ENCODE data around the gene PLEKHG4. TPM values are rescaled to one million over a fixed set of nuclear protein-coding genes. Genes with fewer than 3 reads are reported as not detected.

Gene PLEKHG4
- total RNA-seq: 16.1 and 21.1 TPM in 2 replicates

DNA sequence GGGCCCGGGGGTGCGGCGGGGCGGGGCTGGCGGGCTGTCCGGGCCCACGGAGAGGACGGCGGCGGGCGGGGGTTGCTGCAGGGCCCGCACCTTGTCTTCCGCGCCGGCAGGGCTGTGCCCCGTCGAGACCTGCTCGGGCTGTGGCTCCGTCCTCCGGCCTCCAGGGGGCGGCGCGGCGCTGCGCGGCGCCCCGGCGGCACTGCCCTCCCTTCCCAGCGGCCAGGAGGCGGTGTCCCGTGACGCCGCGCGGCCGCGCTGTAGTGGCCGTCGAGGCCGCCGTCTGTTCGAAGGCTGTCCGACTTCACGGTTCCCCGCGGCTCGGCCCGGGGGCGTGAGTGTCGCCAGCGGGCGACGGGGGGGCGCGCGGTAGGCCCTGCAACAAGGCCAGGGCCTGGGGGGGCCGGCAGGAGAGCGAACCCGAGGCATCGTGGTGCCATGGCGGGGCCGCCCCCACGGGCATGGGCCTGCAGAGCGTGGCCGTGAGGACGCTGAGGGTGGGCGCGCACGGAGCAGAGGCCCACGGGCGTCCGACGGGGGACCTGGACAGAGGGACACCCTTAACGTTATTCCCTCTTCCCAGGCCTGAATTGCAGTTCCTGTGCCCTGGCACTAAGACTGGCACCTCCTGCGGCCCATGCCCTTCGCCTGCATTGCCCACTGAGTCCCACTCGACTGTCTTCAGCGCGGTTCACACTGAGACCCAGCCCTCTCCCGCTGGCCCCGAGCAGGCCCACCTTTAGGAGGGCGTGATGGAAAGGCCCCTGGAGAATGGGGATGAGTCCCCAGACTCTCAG lies at the start of gene PLEKHG4:
TSS of gene PLEKHG4 (plus strand) at position 237 of the 794 bp plus-strand sequence. CDS start at position 750, 513 bp downstream.

GRCh38 chr16:67247192-67248072 lies 31.9 kb upstream of the PLEKHG4 start, which contains the start of gene FHOD1:
FHOD1 (minus strand) TSS chr16:67247481; CDS start chr16:67247410, 71 bp downstream.

GRCh38 chr16:67248401-67249177 lies 30.7 kb upstream of the PLEKHG4 start, which contains the start of gene SLC9A5:
SLC9A5 (plus strand) TSS chr16:67248979; CDS start chr16:67249015, 36 bp downstream.

DNA sequence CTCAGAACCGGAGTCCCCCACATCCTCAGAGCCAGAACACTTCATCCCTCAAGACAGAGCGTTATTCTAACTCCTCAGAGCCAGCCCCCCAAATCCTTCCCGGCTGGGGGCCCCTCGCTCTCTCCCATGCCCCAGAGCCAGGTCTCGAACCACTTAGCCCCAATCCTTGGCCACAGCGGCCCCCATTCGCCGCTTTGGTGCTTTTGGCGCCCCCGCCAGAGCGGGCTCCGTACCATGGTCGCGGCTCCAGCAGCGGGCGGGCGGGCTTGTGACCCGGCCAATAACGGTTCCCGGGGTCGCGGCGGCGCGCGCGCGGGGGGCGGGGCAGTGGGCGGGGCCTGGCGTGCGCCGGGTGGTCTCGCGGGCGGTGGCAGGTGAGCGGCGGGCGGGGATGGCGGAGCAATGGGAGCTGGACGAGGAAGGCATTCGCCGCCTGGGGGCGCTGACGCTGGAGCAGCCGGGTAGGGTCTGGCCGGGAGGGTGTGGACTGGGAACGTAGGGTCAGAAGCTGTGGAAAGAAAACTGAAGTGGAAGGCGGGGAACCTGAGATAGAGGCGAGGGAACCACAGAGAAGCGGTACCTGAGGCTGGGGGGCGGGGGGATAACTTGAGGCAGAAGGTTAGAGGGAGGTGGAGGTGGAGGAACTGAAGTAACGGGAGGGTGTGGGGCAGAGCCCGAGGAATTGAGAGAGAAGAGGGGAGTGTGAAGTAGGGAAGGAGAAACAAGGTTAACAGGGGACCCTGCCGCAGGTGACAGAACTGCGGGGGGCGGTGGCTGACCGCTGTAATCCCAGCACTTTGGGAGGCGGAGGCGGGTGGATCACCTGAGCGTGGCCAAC lies 47.4 kb downstream of the PLEKHG4 start, which contains the start of the genes KCTD19 and LRRC36:
TSS of gene KCTD19 (minus strand) at position 270 of the 838 bp plus-strand sequence. CDS start at position 236, 34 bp downstream.
TSS of gene LRRC36 (plus strand) at position 344 of the 838 bp plus-strand sequence. CDS start at position 392, 48 bp downstream.

Other genes with a start within 250 kb of the PLEKHG4 start
- 12.1 and 12.5 TPM in 2 replicates for gene PHAF1, start 169.6 kb upstream of the PLEKHG4 start, total RNA-seq
- 8.9 and 15.8 TPM in 2 replicates for gene B3GNT9, start 128.5 kb upstream of the PLEKHG4 start, total RNA-seq
- 35.4 and 48.2 TPM in 2 replicates for gene TRADD, start 119.6 kb upstream of the PLEKHG4 start, total RNA-seq
- 8.0 and 8.3 TPM in 2 replicates for gene FBXL8, start 119.6 kb upstream of the PLEKHG4 start, total RNA-seq
- gene HSF4, start 114.8 kb upstream of the PLEKHG4 start, total RNA-seq: 3.1 and 6.2 TPM in 2 replicates
- 30.1 and 32.4 TPM in 2 replicates for gene NOL3, start 109.0 kb upstream of the PLEKHG4 start, total RNA-seq
- gene MATCAP1, start 95.6 kb upstream of the PLEKHG4 start, total RNA-seq: 3.6 and 3.8 TPM in 2 replicates
- not detected in 2 replicates for gene EXOC3L1, start 89.4 kb upstream of the PLEKHG4 start, total RNA-seq
- gene E2F4, start 87.4 kb upstream of the PLEKHG4 start, total RNA-seq: 51.2 and 72.3 TPM in 2 replicates
- 43.7 and 49.2 TPM in 2 replicates for gene ELMO3, start 80.4 kb upstream of the PLEKHG4 start, total RNA-seq
- 30.4 and 45.8 TPM in 2 replicates for gene TMEM208, start 52.4 kb upstream of the PLEKHG4 start, total RNA-seq
- gene FHOD1, start 32.1 kb upstream of the PLEKHG4 start, total RNA-seq: 4.0 and 4.3 TPM in 2 replicates
- 0.21 and 0.72 TPM in 2 replicates for gene SLC9A5, start 30.6 kb upstream of the PLEKHG4 start, total RNA-seq
- gene KCTD19, start 47.2 kb downstream of the PLEKHG4 start, total RNA-seq: not detected in 2 replicates
- gene LRRC36, start 47.3 kb downstream of the PLEKHG4 start, total RNA-seq: not detected in 2 replicates
- 0.24 and 0.43 TPM in 2 replicates for gene TPPP3, start 114.0 kb downstream of the PLEKHG4 start, total RNA-seq
- 3.4 and 3.6 TPM in 2 replicates for gene ZDHHC1, start 136.9 kb downstream of the PLEKHG4 start, total RNA-seq
- gene HSD11B2, start 151.6 kb downstream of the PLEKHG4 start, total RNA-seq: 1.9 and 3.8 TPM in 2 replicates
- 89.3 and 113 TPM in 2 replicates for gene ATP6V0D1, start 201.6 kb downstream of the PLEKHG4 start, total RNA-seq
- not detected in 2 replicates for gene AGRP, start 204.0 kb downstream of the PLEKHG4 start, total RNA-seq
- 25.6 and 28.9 TPM in 2 replicates for gene RIPOR1, start 249.3 kb downstream of the PLEKHG4 start, total RNA-seq